NCI-H748 treated with DMSO at 0.1 percent for 48 hours (cell line): ENCODE data around the gene GPATCH4.
"Not testable (repeated sequence)": the region's sequence is repeated elsewhere in the genome, so short reads cannot be mapped to it uniquely, and the experiment has no call there.

Source experiments
- DNase-seq: peaks from one replicate; lab custom pipeline; 2025; lab: John Stamatoyannopoulos, UW

The GPATCH4 gene

GRCh38 chr1:156601122-156601830 lies at the start of gene GPATCH4:
TSS of gene GPATCH4 (minus strand) at chr1:156601479.
- DNase-seq = peak; percentile 72

GRCh38 chr1:156648951-156649350 lies 47.7 kb upstream of the GPATCH4 start:
- DNase-seq = no peak

GRCh38 chr1:156648496-156648895 lies 47.2 kb upstream of the GPATCH4 start:
- no peak for DNase-seq

- no peak for DNase-seq
Observed at GRCh38 chr1:156647351-156647750, 46.1 kb upstream of the GPATCH4 start.

- DNase-seq = no peak
Observed at GRCh38 chr1:156646738-156647211, 45.5 kb upstream of the GPATCH4 start.

GRCh38 chr1:156645666-156646065 lies 44.4 kb upstream of the GPATCH4 start:
- no peak for DNase-seq

GRCh38 chr1:156645056-156645455 lies 43.8 kb upstream of the GPATCH4 start:
- DNase-seq = no peak

- no peak for DNase-seq
Observed at GRCh38 chr1:156644640-156645039, 43.4 kb upstream of the GPATCH4 start.

- DNase-seq = no peak
Observed at GRCh38 chr1:156644146-156644545, 42.9 kb upstream of the GPATCH4 start.

GRCh38 chr1:156643778-156644092 lies 42.5 kb upstream of the GPATCH4 start:
- DNase-seq = no peak

GRCh38 chr1:156643049-156643777 lies 41.9 kb upstream of the GPATCH4 start:
- DNase-seq = no peak

GRCh38 chr1:156642265-156643048 lies 41.2 kb upstream of the GPATCH4 start:
- no peak for DNase-seq

- DNase-seq = peak; percentile 35
Observed at GRCh38 chr1:156641761-156642264, 40.5 kb upstream of the GPATCH4 start, which contains the start of gene BCAN. TSS of gene BCAN (plus strand) at chr1:156642117. CDS start at chr1:156646055, 3,938 bp downstream.

- DNase-seq = no peak
Observed at GRCh38 chr1:156640842-156641706, 39.8 kb upstream of the GPATCH4 start.

- no peak for DNase-seq
Observed at GRCh38 chr1:156639601-156640101, 38.4 kb upstream of the GPATCH4 start.

GRCh38 chr1:156638189-156638985 lies 37.1 kb upstream of the GPATCH4 start:
- DNase-seq = no peak

GRCh38 chr1:156632355-156632754 lies 31.1 kb upstream of the GPATCH4 start:
- no peak for DNase-seq

GRCh38 chr1:156631152-156631551 lies 29.9 kb upstream of the GPATCH4 start:
- not testable (repeated sequence) for DNase-seq

GRCh38 chr1:156629823-156630449 lies 28.7 kb upstream of the GPATCH4 start:
- no peak for DNase-seq
